IMR-90 (cell line): ENCODE results near the gene AFAP1L2. TPM values are rescaled to one million over a fixed set of nuclear protein-coding genes. Genes with fewer than 3 reads are reported as not detected.

Experiments
- ATAC-seq: fragments of 200-7000 bp; cut with Tn5 transposase; 2 replicates; pipeline ENCODE4 v1.9.1; 2020; ENCODE audit warnings: low read depth, mild to moderate bottlenecking, moderate library complexity
- BruUV-seq: library from RNA; stranded (reverse); fragments of 400-500 nt; replicated peaks from 2 replicates; lab custom pipeline; 2021; lab: Mats Ljungman, UMichigan
- CTCF ChIA-PET: fragments of 300-600 bp; formaldehyde crosslinking; extraction: SDS; loops from one replicate; lab custom pipeline; 2021; ENCODE audit warnings: antibody characterized with exemption; lab: Yijun Ruan, JAX
- POLR2A ChIA-PET: fragments of 300-600 bp; sonication (Branson Sonifier 250); formaldehyde crosslinking; loops from one replicate; lab custom pipeline; 2022; ENCODE audit warnings: antibody characterized with exemption; ENCODE audit not compliant: unreplicated experiment; lab: Charles Lee
- DNase-seq: peaks from one replicate; pipeline ENCODE4 v3.0.0; 2013
- H2AFZ ChIP-seq: replicated peaks from 2 replicates; pipeline ENCODE3; 2013; ENCODE audit warnings: low read length, mild to moderate bottlenecking; ENCODE audit not compliant: poor library complexity
- H2AK5ac ChIP-seq: 2 replicates; pipeline ENCODE4 v1.6.1; 2013; ENCODE audit warnings: low read depth, low read length, inconsistent platforms
- H2AK9ac ChIP-seq: replicated peaks from 2 replicates; pipeline ENCODE3; 2013; ENCODE audit warnings: mild to moderate bottlenecking, low read depth, low read length, moderate library complexity; ENCODE audit not compliant: poor library complexity
- H2BK120ac ChIP-seq: 2 replicates; pipeline ENCODE4 v1.6.1; 2013; ENCODE audit warnings: low read depth, low read length, inconsistent platforms
- H2BK15ac ChIP-seq: 3 replicates; pipeline ENCODE4 v1.6.1; 2013; ENCODE audit warnings: low read depth, low read length, inconsistent platforms
- H2BK20ac ChIP-seq: 2 replicates; pipeline ENCODE4 v1.6.1; 2013; ENCODE audit warnings: low read depth, mild to moderate bottlenecking, inconsistent platforms, low read length, moderate library complexity
- H2BK5ac ChIP-seq: 2 replicates; pipeline ENCODE4 v1.6.1; 2013; ENCODE audit warnings: mild to moderate bottlenecking, low read depth, low read length, inconsistent platforms; ENCODE audit not compliant: poor library complexity, severe bottlenecking
- H3K14ac ChIP-seq: replicated peaks from 2 replicates; pipeline ENCODE4 v1.6.1; 2013; ENCODE audit warnings: low read depth, low read length, inconsistent platforms
- H3K18ac ChIP-seq: 2 replicates; pipeline ENCODE4 v1.6.1; 2013; ENCODE audit warnings: low read depth, low read length, control low read depth
- H3K23ac ChIP-seq: 2 replicates; pipeline ENCODE4 v1.6.1; 2013; ENCODE audit warnings: low read depth, low read length, inconsistent platforms
- H3K27ac ChIP-seq: 2 replicates; pipeline ENCODE4 v1.5.1; 2013; ENCODE audit warnings: mild to moderate bottlenecking, control low read depth, low read length; ENCODE audit not compliant: insufficient read depth
- H3K27me3 ChIP-seq: 2 replicates; pipeline ENCODE4 v1.6.1; 2013; ENCODE audit warnings: low read length; ENCODE audit not compliant: control insufficient read depth, insufficient read depth
- H3K36me3 ChIP-seq: 2 replicates; pipeline ENCODE4 v1.6.1; 2013; ENCODE audit warnings: low read length, mixed read lengths; ENCODE audit not compliant: control insufficient read depth, insufficient read depth
- H3K4ac ChIP-seq: 2 replicates; pipeline ENCODE4 v1.6.1; 2013; ENCODE audit warnings: low read depth, low read length, inconsistent platforms
- H3K4me1 ChIP-seq: 2 replicates; pipeline ENCODE4 v1.6.1; 2013; ENCODE audit warnings: low read length, mixed read lengths; ENCODE audit not compliant: control insufficient read depth, insufficient read depth
- H3K4me2 ChIP-seq: 2 replicates; pipeline ENCODE4 v1.6.1; 2013; ENCODE audit warnings: low read depth, mild to moderate bottlenecking, control low read depth, low read length, moderate library complexity
- H3K4me3 ChIP-seq: 2 replicates; pipeline ENCODE4 v1.5.1; 2013; ENCODE audit warnings: low read depth, mild to moderate bottlenecking, control low read depth, low read length, moderate library complexity; ENCODE audit not compliant: insufficient read depth
- H3K56ac ChIP-seq: 2 replicates; pipeline ENCODE4 v1.6.1; 2013; ENCODE audit warnings: low read length, inconsistent platforms; ENCODE audit not compliant: insufficient read depth; ENCODE audit errors: extremely low read depth
- H3K79me1 ChIP-seq, 2 experiments: 2 replicates each; pipeline ENCODE4 v1.6.1; 2013; ENCODE audit warnings: low read length in 2 of 2, inconsistent platforms in 1 of 2, low read depth in 1 of 2
- H3K9ac ChIP-seq: 2 replicates; pipeline ENCODE4 v1.6.1; 2013; ENCODE audit warnings: low read depth, low read length, control low read depth
- H3K9me1 ChIP-seq: 2 replicates; pipeline ENCODE4 v1.6.1; 2013; ENCODE audit warnings: low read length, inconsistent platforms; ENCODE audit not compliant: insufficient read depth
- H3K9me3 ChIP-seq: 2 replicates; pipeline ENCODE4 v1.6.1; 2013; ENCODE audit warnings: low read length; ENCODE audit not compliant: control insufficient read depth, insufficient read depth
- H4K20me1 ChIP-seq: 2 replicates; pipeline ENCODE4 v1.6.1; 2013; ENCODE audit warnings: low read length, inconsistent platforms; ENCODE audit not compliant: insufficient read depth
- H4K5ac ChIP-seq: 2 replicates; pipeline ENCODE4 v1.6.1; 2013; ENCODE audit warnings: mild to moderate bottlenecking, low read depth, low read length, control low read depth
- H4K8ac ChIP-seq, 2 experiments: 2 replicates each; pipeline ENCODE4 v1.6.1; 2013; ENCODE audit warnings: low read depth in 2 of 2, low read length in 2 of 2, control low read depth in 1 of 2, inconsistent platforms in 1 of 2
- H4K91ac ChIP-seq: 2 replicates; pipeline ENCODE4 v1.6.1; 2013; ENCODE audit warnings: low read depth, low read length, inconsistent platforms; ENCODE audit not compliant: insufficient read depth
- BHLHE40 ChIP-seq: fragments of 150-350 bp; IDR thresholded peaks from 2 replicates; pipeline ENCODE4 v1.6.1; 2016; ENCODE audit warnings: mild to moderate bottlenecking, low read depth, low read length
- CEBPB ChIP-seq: IDR thresholded peaks from 2 replicates; pipeline ENCODE4 v1.6.1; 2012; ENCODE audit warnings: low read depth, low read length, improper control_type of control experiment
- CHD1 ChIP-seq: IDR thresholded peaks from 2 replicates; pipeline ENCODE4 v1.6.1; 2012; ENCODE audit warnings: low read depth, low read length, improper control_type of control experiment
- MAFK ChIP-seq: IDR thresholded peaks from 2 replicates; pipeline ENCODE4 v1.6.1; 2012; ENCODE audit warnings: low read depth, low read length, improper control_type of control experiment
- POLR2A ChIP-seq: IDR thresholded peaks from 2 replicates; pipeline ENCODE4 v1.6.1; 2012; ENCODE audit warnings: mild to moderate bottlenecking, low read depth, low read length
- RFX5 ChIP-seq: IDR thresholded peaks from 2 replicates; pipeline ENCODE4 v1.8.0; 2012; ENCODE audit warnings: low read depth, mild to moderate bottlenecking, low read length, moderate library complexity
- SMC3 ChIP-seq: fragments of 150-350 bp; IDR thresholded peaks from 2 replicates; pipeline ENCODE4 v1.6.1; 2016; ENCODE audit warnings: low read depth, mild to moderate bottlenecking, antibody characterized with exemption, low read length, moderate library complexity
- WGBS, 2 experiments: methylation state at CpG; one replicate each; pipeline versions ENCODE4 v1.1.5 to v1.1.7; 2013; ENCODE audit warnings: missing lambda C conversion rate in 2 of 2; ENCODE audit not compliant: insufficient read length in 1 of 2; ENCODE audit errors: extremely low coverage in 2 of 2; 5-methylcytosine and 5-hydroxymethylcytosine counted together
- dilution Hi-C: fragments of 300-500 bp; cut with HindIII; formaldehyde crosslinking; loops from one replicate; pipeline ENCODE4 v1.14.3; 2018; ENCODE audit warnings: low sequenced_read_pairs; ENCODE audit not compliant: unreplicated experiment
- in situ Hi-C: fragments of 300-500 bp; cut with MboI; formaldehyde crosslinking; loops from 3 replicates; pipeline ENCODE4 v1.14.3; 2019; ENCODE audit warnings: low sequenced_read_pairs, inconsistent platforms, mixed read lengths
- intact Hi-C: fragments of 100-400 bp; cut with micrococcal nuclease; formaldehyde crosslinking; loops from 2 replicates; pipeline ENCODE4 v1.10.0; 2022
- polyA plus RNA-seq, 3 experiments: library from polyadenylated mRNA; depleted of rRNA; stranded (reverse); fragments of >200 nt; gene quantifications; 2 replicates each; pipeline ENCODE4 v1.2.3, GENCODE V29; 2012; ENCODE audit warnings: low replicate concordance in 1 of 3
- total RNA-seq: library from RNA; depleted of rRNA; stranded (reverse); fragments of >200 nt; gene quantifications from 2 replicates; pipeline ENCODE4 v1.2.3, GENCODE V29; 2012
- TF ChIP-seq, protein P1 (sequence below): fragments of 150-350 bp; IDR thresholded peaks from 2 replicates; pipeline ENCODE4 v1.6.1; 2017; ENCODE audit warnings: mild to moderate bottlenecking, antibody characterized with exemption, low read length, low read depth

Gene AFAP1L2
- total and polyA plus RNA-seq, 2 of the 4 experiments (the other 2 are of a cell fraction): under 0.01 to 0.10 TPM

DNA sequence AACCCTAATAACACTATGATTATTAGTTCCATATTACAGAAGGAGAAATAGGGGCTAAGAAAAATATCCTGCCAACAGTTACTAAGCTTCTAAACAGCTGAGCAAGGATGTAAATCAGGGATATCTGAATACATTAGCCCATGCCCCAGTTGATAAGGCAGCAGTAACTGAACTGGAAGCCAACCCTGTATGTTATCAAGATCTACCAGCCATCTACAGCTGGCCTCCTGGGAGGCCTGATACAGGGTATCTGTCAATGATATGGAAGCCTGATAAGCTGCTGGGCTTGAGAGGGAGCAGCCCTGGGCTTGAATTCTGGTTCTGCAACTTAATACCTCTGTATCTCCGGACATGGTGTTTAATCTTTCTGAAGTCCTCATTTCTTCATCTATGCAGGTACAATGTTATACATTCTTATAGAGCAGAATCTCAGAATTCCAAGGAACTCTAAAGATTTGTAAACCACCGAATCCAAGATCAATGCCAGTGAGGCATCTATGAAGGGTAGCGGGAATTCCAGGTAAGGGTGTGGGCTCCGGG is 37.9 kb upstream of the AFAP1L2 start:
- no peak for DNase-seq
- Histone ChIP-seq H3K56ac (no peak overlapping the region), H3K4me2 (no peak overlapping the region), H3K27ac (no peak overlapping the region), H2BK120ac (no peak overlapping the region), H3K9me1 (peaks cover 3% of the 10 kb centered on the region; the same call in 1 of the 2 replicates), H2AK5ac (no peak overlapping the region), H3K9me3 (no peaks in the 10 kb centered on the region), H4K91ac (no peak overlapping the region), H4K20me1 (no peaks in the 10 kb centered on the region), H3K27me3 (no peaks in the 10 kb centered on the region), H2AFZ (no peak overlapping the region), H2AK9ac (no peak overlapping the region), H4K8ac (no peak overlapping the region), H3K9ac (no peak overlapping the region), H3K4ac (no peak overlapping the region), H3K18ac (no peak overlapping the region), H3K79me1 (no peaks in the 10 kb centered on the region), H3K4me3 (no peak overlapping the region), H4K5ac (no peak overlapping the region), H2BK5ac (no peak overlapping the region), H3K14ac (no peak overlapping the region), H2BK15ac (no peak overlapping the region), H3K23ac (no peak overlapping the region), H2BK20ac (no peak overlapping the region), H3K4me1 (no peaks in the 10 kb centered on the region), H3K36me3 (no peaks in the 10 kb centered on the region)
- in situ Hi-C loops: no loop called here
- intact Hi-C loops: no loop called here
- CTCF ChIA-PET: interaction anchor here (2.2 kb wide), 1 partner anchor 138 kb away, joined by 7 read pairs; no protein-coding TSS in a partner anchor
- WGBS, 2 experiments: no CpG with 5 or more reads among the region's 4 CpGs
- no peak for TF ChIP-seq MAFK
- TF ChIP-seq BHLHE40: no peak
- TF ChIP-seq, protein P1, sequence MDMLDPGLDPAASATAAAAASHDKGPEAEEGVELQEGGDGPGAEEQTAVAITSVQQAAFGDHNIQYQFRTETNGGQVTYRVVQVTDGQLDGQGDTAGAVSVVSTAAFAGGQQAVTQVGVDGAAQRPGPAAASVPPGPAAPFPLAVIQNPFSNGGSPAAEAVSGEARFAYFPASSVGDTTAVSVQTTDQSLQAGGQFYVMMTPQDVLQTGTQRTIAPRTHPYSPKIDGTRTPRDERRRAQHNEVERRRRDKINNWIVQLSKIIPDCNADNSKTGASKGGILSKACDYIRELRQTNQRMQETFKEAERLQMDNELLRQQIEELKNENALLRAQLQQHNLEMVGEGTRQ: no peak
- TF ChIP-seq CEBPB: no peak
- TF ChIP-seq RFX5: no peak
- no peak for TF ChIP-seq CHD1
- TF ChIP-seq SMC3: no peak
- TF ChIP-seq POLR2A: no peak
- ATAC-seq: no peak
- dilution Hi-C loops: no loop called here
- no TSS peak for BruUV-seq
- POLR2A ChIA-PET: no interaction called here
